Urothelium cell line (cell line): Measurements from ENCODE around the gene TPH2.

ENCODE experiments used
- DNase-seq: peaks from one replicate; pipeline ENCODE4 v3.0.0; 2011; ENCODE audit warnings: low spot score, mixed read lengths
- FAIRE-seq: peaks from 2 replicates; lab custom pipeline; 2011; peaks lifted over from hg19 to GRCh38; lab: Jason Lieb, UNC

TPH2 gene

GRCh38 chr12:72030277-72030676 lies 91.6 kb downstream of the TPH2 start:
- FAIRE-seq (no peak), DNase-seq (no peak)

DNA sequence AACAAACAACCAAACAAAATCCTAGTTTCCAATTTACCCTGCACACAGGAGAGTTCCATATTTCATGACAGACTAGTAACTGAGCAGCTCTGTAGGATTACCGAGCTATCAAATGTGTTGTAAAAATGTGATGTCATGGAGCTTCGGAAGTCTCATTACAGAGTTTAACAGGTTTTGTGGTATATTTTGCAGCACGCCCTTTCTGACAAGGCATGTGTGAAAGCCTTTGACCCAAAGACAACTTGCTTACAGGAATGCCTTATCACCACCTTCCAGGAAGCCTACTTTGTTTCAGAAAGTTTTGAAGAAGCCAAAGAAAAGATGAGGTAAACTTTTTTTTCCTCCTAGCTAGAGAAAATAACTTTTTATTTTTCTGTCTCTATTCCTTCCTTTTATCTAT lies 92.4 kb downstream of the TPH2 start:
- FAIRE-seq (no peak), DNase-seq (no peak)

GRCh38 chr12:72033991-72034390 lies 95.3 kb downstream of the TPH2 start:
- DNase-seq (no peak), FAIRE-seq (no peak)

GRCh38 chr12:72035625-72036024 lies 97.0 kb downstream of the TPH2 start:
- DNase-seq = no peak
- no peak for FAIRE-seq

DNA sequence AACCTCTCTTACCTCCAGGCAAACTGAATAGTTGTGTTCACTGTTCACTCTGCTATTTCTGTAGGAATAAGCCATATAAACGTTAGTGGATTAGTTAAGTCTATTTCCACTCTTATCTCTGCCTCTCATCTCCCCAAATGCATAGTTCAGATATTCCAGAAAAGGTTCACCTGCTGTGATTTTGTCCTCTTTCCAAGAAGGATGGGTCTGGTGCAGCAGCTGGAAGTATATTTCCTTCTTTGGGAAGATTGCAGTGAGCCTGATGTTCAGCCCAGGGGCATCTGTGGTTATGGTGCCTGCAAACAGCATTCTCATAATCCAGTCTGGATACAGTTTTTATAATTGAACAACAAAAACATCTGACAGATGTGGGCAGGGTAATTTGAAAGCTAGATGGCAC lies 97.7 kb downstream of the TPH2 start:
- DNase-seq (no peak), FAIRE-seq (no peak)

DNA sequence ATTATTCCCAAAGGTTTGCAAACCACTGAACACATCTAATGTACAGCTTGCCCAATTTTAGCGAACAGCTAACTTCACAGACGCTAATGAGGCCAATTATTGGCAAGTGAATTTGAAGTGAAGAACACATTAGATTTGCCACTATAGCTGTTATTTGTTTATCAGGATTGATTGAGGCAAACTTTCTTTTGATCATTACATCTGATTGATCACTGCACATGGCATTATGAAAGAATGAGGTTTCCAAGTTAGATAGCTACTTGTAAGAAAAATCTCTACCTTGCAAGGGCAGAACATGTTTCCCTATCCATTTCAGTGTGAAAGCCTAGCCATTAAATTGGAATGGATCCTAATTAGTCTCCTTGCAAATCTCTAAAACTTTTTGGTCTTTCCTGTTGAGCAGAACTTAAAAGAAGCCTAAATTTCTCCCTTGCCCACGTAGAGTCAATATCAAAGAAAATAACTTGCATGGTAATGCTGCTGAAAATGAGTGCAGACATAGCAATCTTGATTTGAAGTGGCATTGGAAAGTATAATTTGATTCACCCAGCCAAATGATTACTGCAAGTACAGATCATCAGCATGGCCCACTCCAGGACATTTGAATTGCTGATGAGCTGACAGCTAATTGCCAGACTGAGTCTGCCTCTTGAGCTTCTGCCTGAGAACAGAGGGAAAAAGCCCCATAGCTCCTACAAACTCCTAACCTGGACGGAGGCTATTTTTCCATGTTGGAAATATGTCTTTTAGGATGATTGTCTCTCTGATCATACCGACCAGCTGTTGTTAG lies 98.6 kb downstream of the TPH2 start:
- DNase-seq = no peak
- FAIRE-seq = no peak

GRCh38 chr12:72041811-72042210 lies 103.2 kb downstream of the TPH2 start:
- no peak for FAIRE-seq

DNA sequence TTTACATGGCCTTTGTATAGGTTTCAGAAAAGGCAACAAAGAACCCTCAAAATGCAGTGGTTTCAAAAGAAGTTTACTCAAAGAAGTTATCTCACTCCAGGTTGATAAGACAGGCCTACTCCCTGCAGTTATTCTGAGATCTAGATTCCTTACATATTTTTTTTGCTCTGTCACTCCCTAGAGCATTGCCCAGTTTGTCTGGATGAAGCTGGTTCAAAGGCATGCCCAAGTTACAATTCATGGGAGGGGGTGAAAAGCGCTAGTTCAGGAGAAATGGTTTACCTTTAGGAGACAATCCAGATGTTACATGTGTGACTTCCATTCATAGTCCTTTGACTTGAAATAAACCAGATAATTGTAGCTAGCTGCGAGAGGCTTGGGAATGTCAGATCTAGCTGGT lies 115.0 kb downstream of the TPH2 start:
- FAIRE-seq (no peak), DNase-seq (peak; percentile 10)

More at GRCh38 chr12:72041811-72042210, 103.2 kb downstream of the TPH2 start:
- no peak for DNase-seq

DNA sequence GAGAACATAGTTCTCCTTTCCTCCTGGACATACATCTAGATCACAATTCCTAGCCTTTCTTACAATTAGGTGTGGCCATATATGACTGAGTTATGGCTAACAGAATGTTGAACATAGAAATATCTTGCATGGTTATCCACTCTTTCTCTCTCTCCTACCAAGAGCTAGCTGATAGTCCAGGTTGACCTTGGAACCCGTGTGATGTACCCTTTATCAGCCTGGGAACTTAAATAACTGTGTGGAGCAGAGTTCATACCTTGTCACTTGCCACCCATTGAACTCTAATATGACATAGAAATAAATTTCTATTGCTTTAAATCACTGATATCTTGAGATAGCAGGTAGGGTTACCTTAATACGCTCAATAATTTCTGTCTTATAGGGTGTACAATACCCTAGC lies 115.9 kb downstream of the TPH2 start:
- no peak for DNase-seq
- FAIRE-seq = no peak

DNA sequence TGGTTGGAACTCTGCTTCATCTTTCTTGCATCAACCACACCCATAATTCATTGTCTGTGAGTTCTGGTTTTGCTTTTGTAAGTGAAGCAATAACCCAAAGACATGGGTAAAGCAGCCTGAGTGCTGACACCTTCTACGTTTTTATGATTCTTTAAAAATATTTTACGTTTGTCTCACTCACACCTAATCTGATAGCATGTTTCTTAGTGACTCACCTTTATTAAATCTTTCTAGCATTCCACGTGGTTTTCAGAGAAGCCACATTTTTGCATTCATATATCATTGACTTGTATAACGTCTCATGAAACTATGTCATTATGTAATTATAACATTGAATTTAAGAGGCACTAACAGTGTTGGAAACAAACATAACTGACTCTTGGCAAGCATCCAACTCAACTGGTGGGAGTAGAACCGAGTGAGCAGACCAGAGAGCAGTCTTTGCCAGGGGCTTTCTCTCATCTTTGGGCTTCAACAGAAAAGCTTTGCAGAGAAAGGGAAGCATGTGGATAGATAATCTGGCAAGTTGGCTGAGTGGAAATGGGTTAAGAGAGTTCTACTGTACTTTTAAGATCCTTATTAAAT lies 118.8 kb downstream of the TPH2 start:
- FAIRE-seq (no peak), DNase-seq (peak; percentile 27)

DNA sequence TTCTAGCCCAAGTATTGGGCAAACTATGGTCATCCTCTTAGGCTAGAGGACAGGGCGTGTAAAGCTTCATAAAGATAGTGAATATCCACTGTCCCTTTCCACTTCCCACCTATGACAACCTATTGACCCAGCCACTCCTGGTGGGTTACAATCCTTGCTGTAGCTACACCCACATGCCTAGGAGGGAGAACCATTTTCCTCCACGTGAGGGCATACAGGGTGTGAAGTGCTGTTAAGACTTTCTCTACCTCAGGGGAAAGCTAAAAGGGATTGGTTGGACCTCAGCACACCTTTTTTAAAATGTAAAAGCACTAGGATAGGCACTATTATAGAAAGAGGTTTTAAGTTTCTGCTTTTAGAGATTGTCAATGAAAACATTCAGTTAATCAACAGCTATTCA lies 124.4 kb downstream of the TPH2 start:
- DNase-seq = no peak
- no peak for FAIRE-seq

DNA sequence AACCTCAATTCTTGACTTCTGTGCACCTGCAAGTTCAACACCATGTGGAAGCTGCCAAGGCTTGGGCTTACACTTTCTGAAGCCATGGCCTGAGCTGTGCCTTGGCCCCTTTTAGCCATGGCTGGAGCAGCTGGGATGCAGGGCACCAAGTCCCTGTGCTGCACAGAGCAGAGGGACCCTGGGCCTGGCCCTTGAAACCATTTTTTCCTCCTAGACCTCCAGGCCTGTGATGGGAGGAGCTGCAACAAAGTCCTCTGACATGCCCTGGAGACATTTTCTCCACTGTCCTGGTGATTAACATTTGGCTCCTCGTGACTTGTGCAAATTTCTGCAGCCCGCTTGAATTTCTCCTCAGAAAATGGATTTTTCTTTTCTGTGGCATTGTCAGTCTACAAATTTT lies 132.4 kb downstream of the TPH2 start:
- no peak for DNase-seq
- no peak for FAIRE-seq

- no peak for DNase-seq
- FAIRE-seq = no peak
Measured at GRCh38 chr12:72072592-72073212, 134.1 kb downstream of the TPH2 start.

DNA sequence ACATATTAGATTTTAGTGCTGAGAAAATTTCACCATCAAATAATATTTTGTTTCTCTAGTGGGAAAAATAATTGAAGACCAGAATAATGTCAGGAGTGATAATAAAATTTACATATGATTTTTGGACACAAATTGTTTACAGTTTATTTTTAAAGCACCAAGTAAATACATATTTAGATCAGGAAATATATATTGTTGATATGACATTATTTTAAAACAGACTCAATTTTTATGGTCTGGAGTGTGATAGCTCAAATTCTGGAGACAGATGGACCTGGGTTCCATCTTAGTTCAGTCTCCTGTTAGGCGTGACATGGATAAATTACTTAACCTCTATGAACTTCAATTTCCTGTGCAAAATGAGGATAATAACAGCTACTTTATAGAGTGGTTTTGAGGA lies 135.4 kb downstream of the TPH2 start:
- FAIRE-seq = no peak
- no peak for DNase-seq

DNA sequence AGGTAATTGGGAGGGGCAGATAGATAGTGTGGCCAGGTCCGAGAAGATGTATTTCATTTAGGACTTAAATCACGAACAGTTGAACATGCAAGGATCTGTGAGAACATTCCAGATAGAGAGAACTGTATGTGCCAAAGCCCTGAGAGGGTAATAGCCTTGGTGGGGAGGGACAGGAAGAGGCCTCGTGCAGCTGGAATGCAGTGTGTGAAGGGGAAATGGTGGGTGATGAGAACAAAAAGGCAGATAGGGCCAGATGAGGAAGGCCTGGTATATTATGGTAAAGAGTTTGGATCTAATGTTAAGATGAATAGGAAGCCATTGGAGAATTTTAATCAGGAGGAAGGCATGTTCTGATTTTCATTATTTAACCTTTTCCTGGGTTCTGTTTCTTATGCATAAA lies 136.3 kb downstream of the TPH2 start:
- no peak for FAIRE-seq
- no peak for DNase-seq

- FAIRE-seq = no peak
- no peak for DNase-seq
Measured at GRCh38 chr12:72075401-72075800, 136.8 kb downstream of the TPH2 start.

- no peak for FAIRE-seq
Measured at GRCh38 chr12:72075891-72076557, 137.4 kb downstream of the TPH2 start.

GRCh38 chr12:72076558-72076915 lies 137.9 kb downstream of the TPH2 start:
- no peak for DNase-seq
- FAIRE-seq = no peak

More at GRCh38 chr12:72075891-72076557, 137.4 kb downstream of the TPH2 start:
- no peak for DNase-seq

DNA sequence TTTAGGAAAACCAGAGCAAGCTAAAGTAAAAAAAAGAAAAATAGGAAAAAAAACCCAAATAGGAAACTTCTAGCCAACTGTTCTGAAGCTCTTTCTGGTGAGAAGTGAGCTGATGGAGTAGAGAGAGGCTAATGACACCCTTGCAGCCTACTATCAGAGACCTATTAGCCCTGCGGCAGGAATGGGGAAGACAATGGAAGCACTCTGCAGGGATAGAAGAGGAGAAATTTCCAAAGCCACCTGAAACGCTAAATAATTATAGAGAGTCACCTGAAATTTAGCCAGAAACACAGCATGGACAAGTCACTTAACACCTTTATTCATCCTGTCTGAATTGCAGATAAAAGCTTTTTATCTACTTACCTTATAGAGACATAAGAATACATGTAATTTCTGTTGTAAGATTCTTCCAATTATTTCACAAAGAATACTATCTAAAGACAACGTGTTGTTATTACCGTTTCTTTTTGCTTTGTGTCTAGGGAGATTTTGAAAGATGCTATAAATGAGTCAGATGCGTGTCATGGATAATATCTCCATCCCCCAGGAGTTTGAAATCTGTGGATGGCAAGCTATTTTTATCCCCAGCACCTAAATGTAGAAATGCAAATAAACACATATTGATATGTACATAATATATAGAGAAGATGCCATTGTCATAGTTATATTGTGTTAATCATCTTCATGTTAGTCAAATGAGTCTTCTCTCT lies 138.6 kb downstream of the TPH2 start:
- DNase-seq (no peak), FAIRE-seq (no peak)

GRCh38 chr12:72081777-72082176 lies 143.1 kb downstream of the TPH2 start:
- DNase-seq (no peak), FAIRE-seq (no peak)
